ACHN (cell line): ENCODE results near the gene SPCS3.
"Not testable (repeated sequence)": the region's sequence is repeated elsewhere in the genome, so short reads cannot be mapped to it uniquely, and the experiment has no call there.

Experiments used
- DNase-seq: peaks from one replicate; pipeline ENCODE4 v3.0.0-alpha.2; 2015
- in situ Hi-C: cut with HindIII; loops from 2 replicates; pipeline ENCODE4 v1.10.0; 2017; ENCODE audit warnings: low sequenced_read_pairs, low pct_ligation_motif_present, low pct_unique_long_range_greater_than_20kb

The SPCS3 gene

DNA sequence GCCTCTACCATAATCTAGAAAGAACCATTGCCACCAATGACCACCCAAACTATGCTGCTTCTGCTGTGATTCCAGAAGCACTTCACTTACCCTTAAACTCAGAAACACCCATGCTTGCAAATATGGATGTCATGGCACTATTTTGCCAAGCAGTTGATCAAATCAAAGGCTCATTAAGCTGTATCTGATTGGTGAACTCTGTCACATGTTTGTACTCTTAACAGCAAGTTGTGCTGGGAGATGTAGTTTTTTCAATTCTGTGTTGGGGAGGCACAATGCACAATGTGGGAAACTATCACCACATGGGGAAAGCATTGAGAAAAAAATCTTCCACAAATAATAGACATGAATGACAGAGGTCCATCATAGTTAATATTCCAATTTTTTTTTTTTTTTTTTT, 19.2 kb upstream of the SPCS3 start:
- in situ Hi-C loops = no loop called here
- DNase-seq = no peak

DNA sequence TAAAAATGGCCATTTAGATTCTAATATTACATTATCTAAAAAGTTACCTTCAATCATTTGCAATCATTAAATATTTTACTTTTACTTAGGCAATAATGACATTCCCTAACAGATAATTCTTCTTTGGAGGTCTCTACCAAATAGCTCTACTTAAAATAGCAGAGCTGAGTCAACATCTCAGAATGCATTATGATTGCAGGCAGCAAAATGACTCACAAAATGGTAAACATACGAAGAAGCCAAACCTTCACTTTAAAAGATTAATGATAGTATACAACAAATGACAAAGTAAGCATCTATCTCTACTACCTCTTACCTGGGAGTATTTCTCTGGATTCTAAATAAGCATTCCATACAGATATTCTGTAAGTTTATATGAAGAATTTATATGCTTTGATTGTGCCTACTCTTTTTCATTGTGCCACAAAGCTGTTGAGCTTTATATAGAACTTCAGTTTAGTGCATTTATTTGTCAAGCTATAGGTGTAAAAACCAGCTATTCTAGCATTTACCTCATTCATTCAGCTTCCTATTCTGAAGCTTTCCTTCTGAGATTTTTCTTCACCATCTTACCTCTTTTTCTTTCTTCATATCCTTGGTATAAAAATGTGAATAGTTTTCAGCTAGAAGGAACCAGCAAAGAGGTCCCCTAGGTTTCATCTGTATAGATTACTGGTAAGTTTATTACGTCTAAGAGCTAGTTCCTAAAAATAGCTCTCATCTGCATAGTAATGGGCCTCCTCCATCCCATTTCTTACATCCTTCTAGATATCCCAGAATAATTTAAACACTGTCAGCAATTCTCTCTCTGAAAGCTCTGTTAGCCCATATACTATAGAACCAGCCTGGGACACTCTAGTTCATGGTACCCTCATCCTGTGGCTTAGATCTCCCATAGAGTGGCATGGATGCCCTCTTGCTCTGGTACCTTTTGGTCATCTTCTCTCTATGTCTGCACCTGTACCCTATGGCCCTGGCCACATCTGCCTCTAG, 17.2 kb upstream of the SPCS3 start:
- in situ Hi-C loops = no loop called here
- DNase-seq = peak; percentile 77

DNA sequence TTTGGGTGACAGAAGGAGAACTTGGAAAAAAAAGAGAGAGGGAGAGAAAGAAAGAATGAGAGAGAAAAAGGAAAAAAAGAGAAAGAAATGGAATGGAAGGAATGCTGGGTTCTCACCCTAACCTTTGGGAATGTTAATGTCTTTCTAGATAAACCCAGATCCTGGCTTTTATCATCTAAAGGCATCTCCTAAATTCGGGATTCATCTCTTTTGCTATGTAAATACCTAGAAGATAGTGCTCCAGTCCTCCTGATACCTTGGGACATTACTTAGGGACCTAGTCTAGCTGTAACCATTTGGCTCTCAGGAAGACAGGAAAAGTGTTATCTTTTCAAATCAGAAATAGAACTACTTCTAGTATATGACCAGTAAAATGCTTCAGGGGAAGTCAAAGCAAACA, 15.8 kb upstream of the SPCS3 start:
- in situ Hi-C loops = no loop called here
- DNase-seq = no peak

DNA sequence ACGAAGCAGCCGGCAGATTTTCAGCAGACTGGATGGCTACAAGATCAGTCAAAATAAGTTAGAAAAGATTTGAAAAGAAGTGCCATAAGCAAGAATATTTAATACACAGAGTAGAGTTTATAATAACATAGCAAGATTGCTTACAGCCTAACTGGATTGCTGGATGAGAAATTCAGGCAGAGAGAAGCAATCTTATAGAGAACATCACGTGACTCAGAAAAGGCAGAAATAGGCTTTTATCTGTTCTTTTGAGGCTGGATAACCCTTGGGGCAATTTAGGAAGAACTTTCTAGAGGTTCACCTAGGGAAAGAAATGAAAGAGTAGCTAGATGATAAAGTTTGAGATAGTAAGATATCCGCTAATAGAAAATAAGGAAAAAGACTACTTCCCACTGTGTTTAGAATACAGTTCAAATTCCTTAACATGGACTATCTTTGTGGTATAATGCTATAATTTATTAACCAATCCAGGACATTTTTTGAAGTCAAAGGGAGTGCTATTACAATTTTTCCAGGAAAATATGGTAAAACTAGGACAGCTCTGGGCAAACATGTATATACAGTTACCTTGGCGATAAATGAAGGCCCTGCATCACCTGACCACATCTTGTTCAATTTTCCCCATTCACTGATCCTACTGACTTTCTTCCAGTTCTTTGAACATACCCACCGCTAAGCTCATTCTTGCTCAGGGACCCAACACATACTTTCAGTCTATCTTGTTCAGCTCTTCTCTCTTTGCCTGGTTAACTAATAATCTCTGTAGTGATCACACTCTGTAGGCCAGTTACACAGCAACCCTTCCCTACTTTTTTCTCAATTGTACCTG, 12.7 kb upstream of the SPCS3 start:
- peak; percentile 72 for DNase-seq
- in situ Hi-C loops = no loop called here

DNA sequence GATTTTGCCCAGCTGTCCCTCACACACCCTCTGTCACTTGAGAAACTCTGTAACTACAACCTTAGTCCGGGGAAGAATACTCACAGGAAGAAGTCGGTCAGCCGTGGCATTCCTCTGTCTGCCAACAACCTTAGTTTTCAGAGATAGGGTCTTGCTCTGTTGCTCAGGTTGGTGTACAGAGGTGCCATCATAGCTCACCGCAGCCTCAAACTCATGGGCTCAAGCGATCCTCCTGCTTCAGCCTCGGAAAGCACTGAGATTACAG, 12.2 kb upstream of the SPCS3 start:
- DNase-seq = peak; percentile 56
- in situ Hi-C loops = no loop called here

DNA sequence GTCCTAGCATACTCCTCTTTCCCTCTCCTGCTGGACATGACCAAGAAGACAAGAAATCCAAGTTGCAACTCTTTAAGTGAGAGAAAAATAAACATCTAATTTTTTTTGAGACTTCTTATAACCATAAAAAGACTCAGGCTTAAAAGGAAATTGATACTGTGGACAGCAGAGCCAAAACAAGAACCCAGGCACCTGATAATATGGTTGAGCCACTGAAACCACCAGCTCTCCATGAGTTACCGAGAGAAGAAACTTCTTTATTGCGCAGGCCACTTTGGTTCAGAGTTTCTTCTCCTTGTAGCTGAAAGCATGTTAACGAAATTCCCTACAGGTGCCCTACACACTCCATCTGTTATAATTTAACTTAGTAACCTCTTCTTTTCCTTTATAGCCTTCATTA, 11.3 kb upstream of the SPCS3 start:
- in situ Hi-C loops = no loop called here
- no peak for DNase-seq

DNA sequence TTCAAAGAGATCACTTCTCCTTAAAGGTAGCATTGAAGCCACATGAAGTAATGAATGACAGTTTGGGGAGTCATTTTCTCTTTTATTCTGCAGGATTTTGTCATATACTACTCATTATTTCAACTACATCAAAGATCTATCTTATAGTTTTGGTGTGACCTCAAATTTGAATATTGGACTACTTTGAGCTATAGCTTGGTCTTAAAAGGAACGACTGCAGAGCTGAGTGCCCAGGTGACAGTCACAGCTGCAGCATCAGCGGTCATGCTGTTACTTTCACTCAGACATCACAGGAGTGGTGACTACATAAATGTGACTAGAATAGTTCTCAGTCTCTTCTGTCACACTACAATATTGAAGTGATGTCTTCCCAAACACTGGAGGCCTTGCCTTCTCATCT, 10.7 kb upstream of the SPCS3 start:
- in situ Hi-C loops = no loop called here

DNA sequence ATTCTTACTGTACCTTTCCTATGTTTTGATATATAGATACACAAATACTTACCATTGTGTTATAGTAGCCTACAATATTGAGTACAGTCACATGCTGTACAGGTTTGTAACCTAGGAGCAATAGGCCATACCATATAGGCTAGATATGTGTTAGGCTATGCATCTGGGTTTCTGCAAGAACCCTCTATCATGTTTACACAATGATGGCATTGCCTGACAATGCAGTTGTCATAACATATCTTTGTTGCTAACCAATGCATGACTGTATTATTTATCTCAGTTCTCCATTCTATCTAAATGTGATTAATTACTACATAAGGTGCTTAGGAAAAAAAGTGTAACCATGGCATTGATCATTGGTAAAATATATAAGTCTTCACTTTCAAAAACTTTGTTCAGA, 10.0 kb upstream of the SPCS3 start:
- in situ Hi-C loops = no loop called here
- no peak for DNase-seq

More for the DNA sequence above, 10.7 kb upstream of the SPCS3 start:
- no peak for DNase-seq

DNA sequence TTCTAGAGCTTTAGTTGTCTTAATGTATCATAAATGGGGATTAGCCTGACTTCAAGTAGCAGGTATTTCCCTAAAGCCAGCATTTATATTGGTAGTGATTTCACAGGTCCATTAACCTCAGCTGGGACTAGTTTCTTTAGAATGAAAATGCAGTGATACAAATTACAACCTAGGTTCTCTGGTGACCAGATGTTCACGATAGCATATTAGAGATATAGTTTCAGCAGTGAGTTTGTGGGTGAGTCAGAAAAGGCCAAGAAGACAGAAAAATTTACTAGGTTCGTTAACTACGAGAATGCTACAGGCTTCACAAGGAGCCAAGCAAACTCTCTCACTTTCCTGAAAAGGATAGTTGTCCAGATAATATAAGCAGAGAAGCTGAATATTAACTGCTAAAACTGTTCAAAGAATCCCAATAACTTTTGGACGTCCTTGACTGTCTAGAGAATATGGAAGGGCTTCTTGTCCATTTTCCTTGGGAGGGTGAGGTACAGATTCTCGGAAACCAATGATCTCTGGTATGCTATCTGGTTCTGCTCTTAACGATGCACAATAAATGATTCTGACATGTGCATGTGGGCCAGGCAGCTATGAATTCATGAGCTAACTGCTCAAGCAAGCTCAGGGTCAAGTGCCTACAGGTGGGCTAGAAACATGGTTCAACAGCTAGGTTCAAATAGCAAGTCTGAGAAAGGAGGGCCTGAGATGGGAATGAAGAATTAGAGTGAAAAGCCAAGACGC, 6.0 kb upstream of the SPCS3 start:
- in situ Hi-C loops = no loop called here
- DNase-seq = no peak

DNA sequence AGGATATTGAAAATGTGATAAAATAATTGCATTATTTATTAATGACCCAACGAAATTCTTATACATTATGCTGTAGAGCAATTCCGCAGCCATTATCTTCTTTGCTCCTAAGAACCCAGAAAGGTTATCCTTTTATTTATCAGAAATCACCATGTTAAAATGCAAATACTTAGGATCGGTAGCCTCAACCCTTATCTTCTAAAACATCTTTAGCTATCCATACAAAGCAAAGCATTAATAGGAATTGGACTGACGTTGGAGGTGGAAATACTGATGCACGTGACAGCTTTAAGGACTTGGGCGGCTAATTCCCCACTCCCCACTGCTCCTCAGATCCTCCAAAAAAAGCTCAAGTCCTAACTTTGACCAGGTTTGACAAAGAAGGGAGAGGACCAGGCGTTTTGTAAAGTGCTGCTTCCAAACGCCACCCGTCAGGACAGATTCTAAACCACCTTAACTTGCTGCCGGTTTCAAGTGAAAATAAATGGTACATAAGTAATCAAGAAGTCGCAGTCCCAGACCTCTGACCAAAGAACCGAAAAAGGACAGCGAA, 539 bp upstream of the SPCS3 start:
- no peak for DNase-seq
- in situ Hi-C loops = no loop called here

DNA sequence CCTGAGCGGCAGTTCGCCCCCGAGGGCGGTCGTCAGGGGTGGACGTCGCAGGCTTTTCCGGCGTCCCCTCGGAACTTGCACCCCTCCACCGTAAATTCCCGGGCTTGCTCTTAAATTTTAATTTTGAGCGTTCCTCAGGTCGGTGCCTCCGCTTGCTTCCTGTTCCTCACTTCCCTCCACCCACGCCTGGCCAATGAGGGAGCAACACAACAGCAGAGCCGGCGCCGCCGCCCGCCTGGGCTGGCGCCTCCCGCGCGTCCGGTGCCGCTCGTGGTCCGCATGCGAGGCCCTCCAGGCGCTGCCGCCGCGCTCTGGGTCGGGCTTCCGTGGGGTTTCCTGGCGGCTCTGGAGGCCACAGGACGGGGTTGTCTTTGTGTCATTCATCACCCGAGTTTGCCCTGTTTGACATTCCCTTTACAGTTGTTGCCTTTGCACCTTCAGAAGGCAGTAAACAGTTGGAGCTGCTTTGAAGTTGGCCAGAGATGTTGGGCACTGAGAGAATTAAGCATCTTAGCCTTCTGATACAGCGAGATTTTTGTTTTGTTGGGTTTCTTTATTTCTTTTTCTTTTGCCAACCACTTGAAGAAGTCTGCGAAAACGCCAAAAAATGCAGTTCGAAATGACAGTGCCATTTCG, 692 bp downstream of the SPCS3 start:
- DNase-seq = peak; percentile 72
- in situ Hi-C loops = no loop called here

DNA sequence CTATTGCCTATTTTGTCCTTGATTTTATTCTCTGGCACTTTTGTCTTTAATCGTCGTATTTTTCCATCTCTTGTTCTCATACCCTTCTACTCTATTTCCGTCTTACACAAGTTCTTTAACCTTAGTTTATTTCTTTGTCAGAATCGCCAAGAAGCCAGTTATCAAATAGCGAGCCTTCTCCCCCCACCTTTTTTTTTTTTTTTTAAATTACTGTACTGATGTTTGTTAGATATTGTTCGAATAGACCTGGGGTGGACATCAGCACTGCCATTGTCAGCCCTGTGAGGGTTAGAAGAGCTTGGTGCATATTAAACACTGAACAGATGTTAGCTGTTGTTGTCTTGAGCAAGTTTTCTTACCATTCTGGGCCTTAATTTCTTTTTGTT, 1.2 kb downstream of the SPCS3 start:
- in situ Hi-C loops = no loop called here
- DNase-seq = no peak

DNA sequence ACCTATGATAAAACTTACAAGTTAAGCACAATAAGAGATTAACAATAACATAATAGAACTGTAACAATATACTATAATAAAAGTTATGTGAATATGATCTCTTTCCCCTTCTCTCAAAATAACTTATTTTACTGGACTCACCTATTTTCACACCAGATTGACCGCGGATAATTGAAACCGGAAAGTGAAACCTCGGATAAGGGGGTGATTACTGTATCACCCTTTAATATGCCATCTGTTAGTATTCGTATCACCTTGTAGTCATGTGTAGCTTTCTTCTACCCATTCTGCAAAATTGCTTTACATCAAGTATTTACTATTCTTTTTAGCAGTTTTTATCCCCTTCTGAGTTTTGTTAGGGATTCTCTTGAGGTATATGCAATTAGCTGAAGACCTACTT, 1.8 kb downstream of the SPCS3 start:
- in situ Hi-C loops = no loop called here
- DNase-seq = no peak

DNA sequence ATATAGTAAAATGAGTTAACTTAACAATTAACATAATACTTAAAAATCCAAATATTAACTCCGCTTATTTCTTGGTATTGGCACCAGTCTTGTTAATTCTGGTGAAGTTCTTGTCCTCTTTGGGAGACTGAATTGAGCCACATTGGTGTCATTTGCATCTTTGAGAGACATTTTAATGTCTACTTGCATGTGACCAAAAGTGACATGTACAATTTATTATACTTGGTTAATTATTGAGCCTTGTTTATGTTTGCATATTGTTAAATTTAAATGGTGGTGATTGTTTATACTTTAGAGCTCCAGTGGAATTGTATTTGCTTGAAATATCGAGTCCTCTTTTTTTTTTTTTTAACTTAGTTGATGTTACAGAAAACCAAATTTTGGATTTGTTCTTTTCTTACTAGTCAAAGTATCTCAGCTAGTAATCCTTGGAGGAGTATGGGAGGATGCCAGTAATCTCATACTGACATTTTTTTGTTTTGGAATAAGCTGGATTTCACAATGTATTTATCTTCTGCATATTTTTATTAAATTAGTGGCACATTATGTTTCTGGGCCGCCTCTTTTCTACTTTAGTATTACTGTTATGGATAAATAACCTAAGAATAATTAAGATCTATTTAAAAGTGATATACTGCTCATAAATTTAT, 3.9 kb downstream of the SPCS3 start:
- no peak for DNase-seq
- in situ Hi-C loops = no loop called here

DNA sequence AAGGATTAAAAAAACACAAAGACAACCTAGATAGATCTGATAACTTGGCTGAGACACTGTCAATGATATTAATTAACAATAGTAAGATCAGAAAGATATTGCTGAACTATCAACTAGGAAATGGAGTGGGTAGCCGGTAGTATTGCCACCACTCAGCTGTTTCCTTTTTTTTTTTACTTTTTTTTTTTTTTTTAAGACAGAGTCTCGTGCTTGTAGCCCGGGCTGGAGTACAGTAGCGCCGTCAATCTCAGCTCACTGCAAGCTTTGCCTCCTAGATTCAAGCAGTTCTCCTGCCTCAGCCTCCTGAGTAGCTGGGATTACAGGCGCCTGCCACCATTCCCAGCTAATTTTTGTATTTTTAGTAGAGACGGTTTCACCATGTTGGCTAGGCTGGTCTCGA, 5.1 kb downstream of the SPCS3 start:
- not testable (repeated sequence) for DNase-seq
- in situ Hi-C loops = loop anchor here (25.0 kb wide), 1 partner anchor 288 kb away; no protein-coding TSS in a partner anchor

DNA sequence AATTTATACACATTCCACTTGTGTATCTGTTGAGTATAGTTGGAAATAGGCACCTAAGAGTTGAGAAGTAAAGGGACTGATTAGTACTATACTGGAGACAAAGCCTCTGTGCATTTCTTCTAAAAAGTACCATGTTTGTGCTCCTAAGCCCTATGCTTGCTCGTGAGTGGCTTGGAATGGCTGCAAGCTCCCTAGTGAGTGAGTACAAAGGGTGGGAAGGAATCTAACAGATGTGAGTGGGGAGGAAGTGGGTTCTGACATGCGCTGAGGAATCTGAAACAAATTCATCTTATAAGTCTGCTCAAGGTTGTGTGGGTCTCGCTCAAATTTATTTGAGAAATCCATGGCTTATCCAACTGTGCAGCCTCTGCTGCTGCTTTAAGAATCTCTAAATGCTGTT, 13.3 kb downstream of the SPCS3 start:
- in situ Hi-C loops = loop anchor here (25.0 kb wide), 1 partner anchor 296 kb away; no protein-coding TSS in a partner anchor
- DNase-seq = no peak

DNA sequence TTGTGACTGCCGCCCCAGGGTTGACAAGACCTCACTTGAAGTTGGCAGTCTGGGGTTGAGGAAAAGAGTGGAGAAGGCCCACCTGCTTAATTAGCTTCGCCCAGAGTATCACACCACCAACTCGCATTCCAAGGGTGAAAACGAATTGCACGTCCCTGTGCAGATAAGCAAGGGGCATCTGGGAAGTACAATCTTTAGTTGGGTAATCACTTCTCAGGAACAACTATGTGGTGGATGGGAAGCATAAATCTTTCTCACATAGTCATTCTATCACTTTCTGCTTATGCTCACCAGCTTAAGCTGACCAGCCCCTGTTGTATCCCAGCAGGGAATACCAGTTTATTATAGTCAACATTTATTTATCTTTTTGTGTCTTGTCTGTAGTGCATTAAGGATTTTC, 14.3 kb downstream of the SPCS3 start:
- in situ Hi-C loops = loop anchor here (25.0 kb wide), 1 partner anchor 297 kb away; no protein-coding TSS in a partner anchor
- no peak for DNase-seq

DNA sequence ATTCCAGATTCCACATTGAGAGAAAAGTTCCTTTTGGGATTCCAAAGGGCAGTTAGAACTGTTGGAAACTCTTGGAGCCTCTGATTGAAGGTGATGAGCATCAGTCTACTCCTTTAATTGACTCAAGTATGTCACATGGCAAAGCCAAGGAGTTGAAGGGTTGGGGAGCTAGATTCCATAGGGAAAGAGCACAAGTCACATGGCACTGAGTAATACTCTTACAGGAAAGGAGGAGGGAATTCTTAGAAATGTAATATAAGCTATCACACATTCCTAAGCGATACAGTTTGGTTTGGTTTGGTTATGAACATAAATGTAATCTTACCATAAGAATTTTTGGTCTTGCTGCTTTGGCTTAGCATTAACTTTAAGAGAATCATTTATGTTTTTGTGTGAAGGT, 15.7 kb downstream of the SPCS3 start:
- DNase-seq = no peak
- in situ Hi-C loops = loop anchor here (25.0 kb wide), 1 partner anchor 298 kb away; no protein-coding TSS in a partner anchor
